HepG2 (cell line): Measurements from ENCODE around the gene GPER1. TPM values are rescaled to one million over a fixed set of nuclear protein-coding genes. Genes with fewer than 3 reads are reported as not detected.
A peak's percentile ranks its signal among the peaks of the same experiment; 100 is the strongest.

Experiments
- ATAC-seq: fragments of 200-7000 bp; cut with Tn5 transposase; 3 replicates; pipeline ENCODE4 v1.9.1; 2020; ENCODE audit warnings: mild to moderate bottlenecking, moderate library complexity
- BruUV-seq: library from RNA; stranded (reverse); fragments of 400-500 nt; replicated peaks from 2 replicates; lab custom pipeline; 2021; lab: Mats Ljungman, UMichigan
- CTCF ChIA-PET: fragments of 300-600 bp; formaldehyde crosslinking; extraction: SDS; loops from one replicate; lab custom pipeline; 2021; ENCODE audit warnings: low total read pairs, inconsistent platforms, low intra/inter-chr PET ratio; lab: Yijun Ruan, JAX
- POLR2A ChIA-PET: fragments of 350-600 bp; sonication (Branson Sonifier 250); formaldehyde crosslinking; loops from one replicate; lab custom pipeline; 2020; ENCODE audit warnings: antibody characterized with exemption, inconsistent platforms; lab: Yijun Ruan, JAX
- DNase-seq: peaks from one replicate; pipeline ENCODE4 v3.0.0-alpha.2; 2015; ENCODE audit warnings: low spot score
- FAIRE-seq: peaks from 3 replicates; lab custom pipeline; 2011; peaks lifted over from hg19 to GRCh38; lab: Jason Lieb, UNC
- H2AFZ ChIP-seq: one replicate; pipeline ENCODE4 v1.6.1; 2011; ENCODE audit warnings: low read length, inconsistent platforms
- H3K27ac ChIP-seq: fragments of 300-600 bp; 3 replicates; pipeline ENCODE4 v1.8.0; 2011; ENCODE audit warnings: mixed run types, mild to moderate bottlenecking, mixed read lengths, low read length, inconsistent platforms; ENCODE audit not compliant: insufficient read depth; ENCODE audit errors: extremely low read length
- H3K27me3 ChIP-seq, 2 experiments: fragments of 200-600 bp in 1 of 2; 2 replicates in 1 of 2; 3 replicates in 1 of 2; pipeline versions ENCODE4 v1.6.0 to v1.8.0; 2011; ENCODE audit warnings: low read length in 2 of 2, mild to moderate bottlenecking in 2 of 2, moderate library complexity in 2 of 2, inconsistent platforms in 1 of 2; ENCODE audit not compliant: insufficient read depth in 2 of 2, control insufficient read depth in 1 of 2
- H3K36me3 ChIP-seq, 2 experiments: fragments of 200-600 bp in 1 of 2; replicated peaks in 1 of 2; 2 replicates in 1 of 2; 3 replicates in 1 of 2; pipeline versions ENCODE4 v1.5.1 to v1.8.0; 2011; ENCODE audit warnings: low read length in 2 of 2, inconsistent platforms in 1 of 2; ENCODE audit not compliant: insufficient read depth in 2 of 2, control insufficient read depth in 1 of 2
- H3K4me1 ChIP-seq: 2 replicates; pipeline ENCODE4 v1.5.1; 2012; ENCODE audit warnings: low read length, inconsistent platforms; ENCODE audit not compliant: insufficient read depth
- H3K4me2 ChIP-seq: 2 replicates; pipeline ENCODE4 v1.6.0; 2011; ENCODE audit warnings: low read depth, low read length, inconsistent platforms
- H3K4me3 ChIP-seq, 3 experiments: fragments of 200-600 bp in 1 of 3; sonication (generic), shearing (Covaris generic) in 1 of 3; replicated peaks in 1 of 3; 2 replicates each; pipeline ENCODE4 v1.5.1; 2011 to 2016; ENCODE audit warnings: low read length in 3 of 3, inconsistent platforms in 2 of 3, low read depth in 2 of 3, mild to moderate bottlenecking in 2 of 3, control low read depth in 1 of 3, mixed read lengths in 1 of 3; ENCODE audit not compliant: insufficient read depth in 1 of 3
- H3K79me2 ChIP-seq: one replicate; pipeline ENCODE4 v1.6.1; 2011; ENCODE audit warnings: low read length, inconsistent platforms; ENCODE audit not compliant: insufficient read depth
- H3K9ac ChIP-seq: 2 replicates; pipeline ENCODE4 v1.6.0; 2011; ENCODE audit warnings: mild to moderate bottlenecking, low read depth, low read length, inconsistent platforms; ENCODE audit not compliant: insufficient read depth
- H3K9me3 ChIP-seq: 2 replicates; pipeline ENCODE4 v1.5.1; 2012; ENCODE audit warnings: mild to moderate bottlenecking, low read length
- H4K20me1 ChIP-seq: 2 replicates; pipeline ENCODE4 v1.6.0; 2011; ENCODE audit warnings: inconsistent platforms, mild to moderate bottlenecking, low read length, moderate library complexity; ENCODE audit not compliant: insufficient read depth
- ARHGAP35 ChIP-seq: sonication (generic); formaldehyde crosslinking; IDR thresholded peaks from 2 replicates; pipeline ENCODE4 v1.9.0; 2022; ENCODE audit warnings: mild to moderate bottlenecking, inconsistent platforms, moderate library complexity, missing genetic modification reagents, borderline replicate concordance
- ELF1 ChIP-seq: sonication (generic); formaldehyde crosslinking; IDR thresholded peaks from 2 replicates; pipeline ENCODE4 v1.4.0; 2020; ENCODE audit warnings: missing genetic modification reagents
- PATZ1 ChIP-seq: sonication (generic); formaldehyde crosslinking; IDR thresholded peaks from 2 replicates; pipeline ENCODE4 v1.4.0; 2020; ENCODE audit warnings: missing genetic modification reagents
- SKIL ChIP-seq: sonication (generic); formaldehyde crosslinking; IDR thresholded peaks from 2 replicates; pipeline ENCODE4 v1.8.0; 2022; ENCODE audit warnings: missing genetic modification reagents, mild to moderate bottlenecking, moderate library complexity, borderline replicate concordance
- TFAP4 ChIP-seq: sonication (generic); IDR thresholded peaks from 2 replicates; pipeline ENCODE4 v1.6.1; 2016; ENCODE audit warnings: low read depth, borderline replicate concordance
- THAP8 ChIP-seq: sonication (generic); formaldehyde crosslinking; IDR thresholded peaks from 2 replicates; pipeline ENCODE4 v1.5.1; 2020; ENCODE audit warnings: missing genetic modification reagents, mild to moderate bottlenecking, borderline replicate concordance
- YEATS2 ChIP-seq: sonication (generic); formaldehyde crosslinking; IDR thresholded peaks from 2 replicates; pipeline ENCODE4 v1.4.0; 2020; ENCODE audit warnings: missing genetic modification reagents, borderline replicate concordance
- ZNF296 ChIP-seq: sonication (generic); formaldehyde crosslinking; conservative IDR thresholded peaks from 2 replicates; pipeline ENCODE4 v1.5.0; 2020; ENCODE audit warnings: mild to moderate bottlenecking, missing genetic modification reagents
- WGBS: methylation state at CpG from one replicate; pipeline ENCODE4 v1.1.6; 2017; ENCODE audit warnings: low lambda C conversion rate; 5-methylcytosine and 5-hydroxymethylcytosine counted together
- in situ Hi-C: cut with HindIII; loops from 2 replicates; pipeline ENCODE4 v1.10.0; 2017; ENCODE audit warnings: low pct_unique_long_range_greater_than_20kb; ENCODE audit not compliant: extremely low pct_ligation_motif_present
- intact Hi-C: fragments of 100-400 bp; cut with micrococcal nuclease; formaldehyde crosslinking; loops from one replicate; pipeline ENCODE4 v1.10.0; 2022; ENCODE audit not compliant: unreplicated experiment
- polyA plus RNA-seq, 8 experiments: library from polyadenylated mRNA; depleted of rRNA in 3 of 8; stranded (reverse) in 7 of 8; unstranded in 1 of 8; fragments of >200 nt; fragmentation: Illumina TruSeq in 4 of 8; extraction: Trizol in 4 of 8; gene quantifications; 2 replicates each; pipeline versions ENCODE4 v1.2.1 to v1.2.3, GENCODE V29; 2011 to 2016; ENCODE audit warnings: low read depth in 4 of 8, missing spikeins in 1 of 8, mixed read lengths in 1 of 8; ENCODE audit not compliant: insufficient read depth in 1 of 8
- total RNA-seq, 5 experiments: library from RNA; depleted of rRNA; stranded (reverse); fragments of >200 nt; fragmentation: Illumina TruSeq; extraction: Trizol; gene quantifications; 2 replicates each; pipeline ENCODE4 v1.2.3, GENCODE V29; 2016; ENCODE audit warnings: low read depth in 1 of 5

Gene GPER1
- total and polyA plus RNA-seq, 2 of the 13 experiments (the other 11 are each of a cell fraction or from before 2014, with no cell fraction given), result 12.7 to 19.7 TPM

- no peak for TF ChIP-seq TFAP4
- TF ChIP-seq ARHGAP35 (CRISPR knock-in tag), result no peak
- no peak for TF ChIP-seq ZNF296 (CRISPR knock-in tag)
- no peak for TF ChIP-seq YEATS2 (CRISPR knock-in tag)
Observed at GRCh38 chr7:1065585-1066241, 22.2 kb upstream of the GPER1 start (continued).

GRCh38 chr7:1066242-1066588, 21.7 kb upstream of the GPER1 start:
- H3K79me2 ChIP-seq, result no peaks in the 10 kb centered on the region
- POLR2A ChIA-PET, result interaction anchor here (0.9 to 3.0 kb wide), 6 partner anchors 22 to 91 kb away, joined by 3 to 45 read pairs (median 4); partner anchors contain the start of genes COX19, CYP2W1 and GPR146

More at GRCh38 chr7:1066242-1066588, 21.7 kb upstream of the GPER1 start:
- no peaks in the 10 kb centered on the region for H4K20me1 ChIP-seq
- no peak overlapping the region for H3K9ac ChIP-seq
- FAIRE-seq (no peak), DNase-seq (no peak), ATAC-seq (peak; percentile 8; the same call in 2 of the 3 replicates)
- H3K36me3 ChIP-seq, result peaks cover 0 to 4% of the 10 kb centered on the region in 2 experiments; a peak in 2 of 5 replicates
- no peak overlapping the region for H2AFZ ChIP-seq
- no peaks in the 10 kb centered on the region for H3K9me3 ChIP-seq
- no peak overlapping the region for H3K4me3 ChIP-seq
- intact Hi-C loops, result no loop called here
- H3K27ac ChIP-seq, result no peak overlapping the region
- in situ Hi-C loops, result loop anchor here (5.0 kb wide), 1 partner anchor 74 kb away; no protein-coding TSS in a partner anchor
- peaks cover 34% of the 10 kb centered on the region for H3K4me1 ChIP-seq
- TF ChIP-seq ELF1 (CRISPR knock-in tag) (no peak), PATZ1 (CRISPR knock-in tag) (no peak), SKIL (CRISPR knock-in tag) (no peak), THAP8 (0 out of 2 replicates have a peak, but pooled peaks have one; percentile 6)
- no TSS peak for BruUV-seq
- H3K27me3 ChIP-seq, result no peaks in the 10 kb centered on the region
- CTCF ChIA-PET, result interaction anchor here (1.2 to 3.7 kb wide), 3 partner anchors 46 to 72 kb away, joined by 5 to 65 read pairs (median 7); no protein-coding TSS in a partner anchor
- H3K4me2 ChIP-seq, result no peak overlapping the region
- WGBS, result 98% methylated on average over 8 of the region's 21 CpGs
